ENCODE data around the gene TSC22D2.
"Not testable (repeated sequence)": the region's sequence is repeated elsewhere in the genome, so short reads cannot be mapped to it uniquely, and the experiment has no call there.

The TSC22D2 gene

DNA sequence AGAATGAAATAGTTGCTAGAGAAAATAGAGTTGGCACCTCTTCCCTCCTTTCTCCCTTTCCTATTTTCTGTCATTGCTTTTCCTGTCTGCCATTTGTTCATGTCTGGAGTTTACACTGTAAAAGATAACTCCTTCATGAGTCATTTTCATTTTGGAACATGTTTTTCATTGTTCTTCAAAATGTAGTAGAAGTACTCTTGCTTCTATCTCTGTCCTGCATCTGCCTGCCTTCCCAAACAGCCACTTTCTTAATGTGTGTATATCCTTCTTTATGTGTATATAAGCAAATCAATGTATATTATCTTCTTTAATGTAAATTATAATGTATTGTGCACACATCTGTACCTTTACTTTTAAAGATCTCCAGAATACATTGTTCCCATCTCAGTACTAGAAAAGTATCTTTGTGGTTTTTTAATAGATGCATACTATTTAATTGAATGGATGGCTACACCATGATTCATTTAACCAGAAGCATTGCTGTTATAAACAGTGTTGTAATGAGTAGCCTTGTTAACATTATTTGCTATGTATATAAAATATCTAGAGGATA lies 41.1 kb downstream of the TSC22D2 start:
- no peak for DNase-seq

GRCh38 chr3:150450916-150451315 lies 42.8 kb downstream of the TSC22D2 start:
- no peak for DNase-seq

DNA sequence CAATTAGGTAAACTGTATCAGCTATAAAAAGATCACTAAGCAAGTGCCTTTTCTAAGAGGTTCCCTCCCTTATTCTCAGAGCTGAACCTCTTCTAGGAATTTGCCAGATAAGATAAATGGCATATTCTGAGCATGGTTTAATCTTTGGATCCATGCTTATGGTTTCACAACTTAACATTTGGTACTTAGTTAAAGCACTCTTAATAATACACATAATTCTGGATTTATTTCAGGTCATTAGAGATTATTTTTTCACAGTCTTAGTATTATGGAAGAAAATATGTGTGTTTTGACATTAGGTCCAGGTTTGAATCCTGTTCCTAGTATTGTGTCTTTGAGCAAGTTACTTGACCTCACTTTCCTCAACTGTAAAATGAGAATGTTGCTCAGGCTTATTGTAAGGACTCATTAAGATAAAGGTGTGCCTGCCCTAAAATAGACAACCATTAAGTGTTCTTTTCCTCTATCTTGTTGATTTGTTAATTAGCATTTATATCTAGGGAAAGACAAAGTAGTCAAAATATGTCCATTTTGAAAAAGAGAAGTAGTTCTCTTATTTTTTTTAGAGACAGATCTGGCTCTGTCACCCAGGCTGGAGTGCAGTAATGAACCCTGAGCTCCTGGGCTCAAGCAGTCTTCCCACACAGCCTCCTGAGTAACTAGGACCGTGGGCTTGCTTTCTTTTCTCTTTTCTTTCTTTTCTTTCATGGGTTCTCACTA lies 43.4 kb downstream of the TSC22D2 start:
- DNase-seq = no peak

- no peak for DNase-seq
Measured at GRCh38 chr3:150453353-150453752, 45.3 kb downstream of the TSC22D2 start.

- DNase-seq = no peak
Measured at GRCh38 chr3:150454085-150454484, 46.0 kb downstream of the TSC22D2 start.

- DNase-seq = no peak
Measured at GRCh38 chr3:150454622-150455021, 46.5 kb downstream of the TSC22D2 start.

- DNase-seq = no peak
Measured at GRCh38 chr3:150455341-150455740, 47.2 kb downstream of the TSC22D2 start.

GRCh38 chr3:150458001-150458400 lies 49.9 kb downstream of the TSC22D2 start:
- no peak for DNase-seq

- DNase-seq = no peak
Measured at GRCh38 chr3:150460484-150460883, 52.4 kb downstream of the TSC22D2 start.

DNA sequence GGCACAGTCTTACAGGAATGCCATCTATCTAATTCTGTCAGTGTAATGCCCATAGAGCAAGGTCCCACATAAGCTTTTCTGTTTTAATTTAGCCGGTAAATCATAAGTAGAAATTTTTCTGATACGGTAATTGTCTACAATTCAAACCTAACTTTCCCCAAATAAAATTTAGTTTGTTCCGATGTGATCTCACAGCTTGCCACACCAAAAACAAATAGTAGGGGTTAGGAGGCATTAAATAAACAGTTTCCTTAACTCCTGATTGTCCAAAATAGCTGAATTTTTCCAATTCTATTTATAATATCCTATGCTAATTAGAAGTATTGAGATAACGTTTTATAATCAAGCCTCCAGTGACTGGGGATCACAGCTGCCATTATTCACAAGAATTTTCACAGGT lies 53.3 kb downstream of the TSC22D2 start:
- no peak for DNase-seq

GRCh38 chr3:150462108-150462507 lies 54.0 kb downstream of the TSC22D2 start:
- no peak for DNase-seq

- DNase-seq = no peak
Measured at GRCh38 chr3:150464684-150465083, 56.6 kb downstream of the TSC22D2 start.

DNA sequence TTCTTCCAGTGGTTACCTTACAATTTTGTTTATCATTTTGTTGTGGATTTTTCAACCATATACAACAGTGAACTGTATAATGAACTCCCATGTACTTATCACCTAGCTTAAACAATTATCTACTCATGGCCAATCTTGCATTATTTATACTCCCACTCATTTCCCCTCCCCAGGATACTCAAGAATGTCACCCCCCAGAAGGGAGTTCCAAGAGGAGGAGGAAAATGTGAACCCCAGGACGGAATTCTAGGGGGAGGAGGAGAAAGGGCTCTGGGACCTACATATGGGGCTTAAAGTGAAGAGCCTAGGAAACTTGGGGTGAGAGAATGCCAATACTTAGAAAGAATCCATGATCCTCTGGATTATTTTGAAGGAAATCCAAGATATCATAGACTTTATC lies 59.3 kb downstream of the TSC22D2 start:
- DNase-seq = no peak

GRCh38 chr3:150469031-150469930 lies 61.2 kb downstream of the TSC22D2 start:
- DNase-seq = peak in 1 of 2 donors; percentile 36

DNA sequence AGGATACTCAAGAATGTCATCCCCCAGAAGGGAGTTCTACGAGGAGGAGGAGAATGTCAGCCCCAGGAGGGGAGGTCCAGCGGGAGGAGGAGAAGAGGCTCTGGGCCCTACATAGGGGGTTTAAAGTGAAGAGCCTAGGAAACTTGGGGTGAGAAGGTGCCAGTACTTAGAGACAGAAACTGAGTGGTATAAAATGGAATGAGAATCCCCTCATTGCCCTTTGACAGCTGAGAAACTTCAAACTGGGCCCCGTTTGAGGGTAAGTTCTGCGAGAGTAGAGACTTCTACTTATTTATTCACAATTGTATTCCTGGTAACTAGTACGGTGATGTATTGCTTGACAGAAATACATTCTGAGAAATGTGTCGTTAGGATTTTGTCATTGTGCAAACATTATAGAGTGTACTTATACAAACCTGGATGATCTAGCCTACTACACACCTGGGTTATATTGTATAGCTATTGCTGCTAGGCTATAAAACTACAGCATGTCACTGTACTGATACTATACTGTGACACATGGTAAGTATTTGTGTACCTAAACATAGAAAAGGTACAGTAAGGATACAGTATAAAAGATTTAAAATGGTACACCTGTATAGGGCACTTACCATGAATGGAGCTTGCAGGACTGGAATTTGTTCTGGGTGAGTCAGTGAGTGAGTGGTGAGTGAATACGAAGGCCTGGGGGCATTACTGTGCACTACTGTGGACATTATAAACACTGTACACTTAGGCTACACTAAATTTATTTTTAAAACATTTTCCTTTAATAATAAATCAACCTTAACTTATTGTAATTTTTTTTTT lies 62.0 kb downstream of the TSC22D2 start:
- DNase-seq = no peak

GRCh38 chr3:150472421-150472820 lies 64.3 kb downstream of the TSC22D2 start:
- no peak for DNase-seq

DNA sequence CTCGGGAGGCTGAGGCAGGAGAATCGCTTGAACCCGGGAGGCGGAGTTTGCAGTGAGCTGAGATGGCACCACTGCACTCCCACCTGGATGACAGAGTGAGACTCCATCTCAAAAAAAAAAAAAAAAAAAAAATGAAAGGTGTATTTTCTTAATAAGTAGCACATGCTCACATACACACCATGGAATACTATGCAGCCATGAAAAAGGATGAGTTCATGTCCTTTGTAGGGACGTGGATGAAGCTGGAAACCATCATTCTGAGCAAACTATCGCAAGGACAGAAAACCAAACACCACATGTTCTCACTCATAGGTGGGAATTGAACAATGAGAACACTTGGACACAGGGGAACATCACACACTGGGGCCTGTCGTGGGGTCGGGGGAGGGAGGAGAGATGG lies 65.1 kb downstream of the TSC22D2 start:
- not testable (repeated sequence) for DNase-seq

DNA sequence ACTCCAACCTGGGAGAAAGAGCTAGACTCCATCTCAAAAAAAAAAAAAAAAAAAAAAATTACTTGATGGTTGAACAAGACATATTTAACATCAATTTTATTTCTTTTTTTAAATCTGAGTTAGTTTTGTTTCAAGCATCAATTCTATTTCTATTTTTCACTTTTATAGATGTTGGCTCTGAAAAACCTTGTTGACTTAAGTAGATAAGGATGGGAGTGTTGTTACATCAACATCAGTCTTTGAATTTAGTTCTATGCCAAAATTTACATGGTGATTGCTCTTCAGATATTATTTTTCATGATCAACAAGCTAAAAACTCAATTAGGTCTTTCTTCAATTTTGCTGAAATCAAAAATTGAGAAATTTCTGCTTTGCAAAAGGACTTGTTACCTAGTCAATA lies 71.3 kb downstream of the TSC22D2 start:
- no peak for DNase-seq

GRCh38 chr3:150480877-150481276 lies 72.8 kb downstream of the TSC22D2 start:
- DNase-seq = no peak

DNA sequence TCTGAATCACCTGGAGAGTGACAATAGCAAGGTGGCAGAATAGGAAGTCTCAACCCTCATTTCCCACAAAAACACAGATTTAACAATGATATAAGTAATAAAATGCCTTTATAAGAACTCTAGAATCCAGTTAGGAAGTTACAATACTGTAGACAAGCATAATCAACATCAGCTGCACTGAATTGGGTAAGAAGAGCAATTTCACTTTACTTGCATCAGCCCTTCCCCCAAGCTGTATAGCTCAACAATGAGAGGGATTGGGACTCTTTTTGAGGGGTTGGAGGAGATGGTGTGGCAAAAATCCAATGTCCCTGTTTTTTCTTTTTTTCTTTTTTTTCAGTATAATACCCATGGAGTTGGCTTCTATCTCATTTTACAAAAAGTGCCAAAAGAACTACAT lies 75.1 kb downstream of the TSC22D2 start:
- no peak for DNase-seq

GRCh38 chr3:150484410-150484809 lies 76.3 kb downstream of the TSC22D2 start:
- DNase-seq = no peak

DNA sequence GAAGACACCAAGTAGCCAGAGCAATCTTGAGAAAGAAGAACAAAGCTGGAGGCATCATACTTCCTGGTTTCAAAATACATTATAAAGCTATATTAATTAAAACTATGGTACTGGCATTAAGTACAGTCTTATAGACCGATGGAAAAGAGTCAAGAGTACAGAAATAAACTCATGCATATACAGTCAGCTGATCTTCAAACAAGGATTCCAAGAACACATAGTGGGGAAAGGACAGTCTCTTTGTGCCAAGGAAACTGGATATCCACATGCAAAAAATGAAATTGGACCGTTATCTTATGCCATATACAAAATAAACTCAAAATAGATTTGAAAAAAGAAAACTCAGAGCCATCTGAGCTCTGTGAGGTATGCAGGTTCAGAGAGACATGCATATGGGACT lies 80.8 kb downstream of the TSC22D2 start:
- DNase-seq = no peak

Data from bone marrow (tissue), 2 donors.